CD4-positive, alpha-beta T cell treated with Interferon gamma for 1 hour (primary cell): ENCODE data around the gene CPA2.
"Not testable (repeated sequence)": the region's sequence is repeated elsewhere in the genome, so short reads cannot be mapped to it uniquely, and the experiment has no call there.

Experiments
- DNase-seq: peaks from one replicate; pipeline ENCODE4 v3.0.0-alpha.2; 2020

Gene CPA2

DNA sequence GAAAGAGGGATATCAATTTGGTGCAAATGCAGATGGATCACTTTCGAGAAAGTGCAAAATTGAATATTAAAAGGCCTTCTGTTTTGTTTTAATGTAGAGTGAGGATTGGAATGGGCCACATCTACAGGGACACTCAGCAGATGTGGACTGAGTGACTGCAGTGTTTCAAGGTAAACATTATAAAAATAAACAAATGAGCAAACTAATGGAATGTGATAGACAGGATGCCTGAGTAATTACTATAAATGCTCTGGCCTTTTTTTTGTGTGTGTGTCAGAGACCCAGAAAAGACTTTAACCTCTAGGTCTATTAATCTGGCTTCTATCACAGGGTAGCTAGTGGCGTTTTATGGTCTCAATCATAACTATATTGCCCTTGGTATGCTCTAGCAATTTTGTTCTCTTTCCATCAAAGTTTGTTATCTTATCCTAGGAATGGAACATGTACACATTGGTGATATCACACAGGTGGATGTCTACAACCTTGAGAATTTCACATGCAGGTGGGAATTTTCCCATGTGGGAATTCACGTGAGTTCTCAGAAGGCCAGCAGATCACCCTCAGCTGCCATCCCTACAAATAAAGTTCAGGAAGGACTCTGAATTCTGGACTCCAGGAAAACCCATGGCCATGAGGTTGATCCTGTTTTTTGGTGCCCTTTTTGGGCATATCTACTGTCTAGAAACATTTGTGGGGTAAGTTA, at the start of gene CPA2:
CPA2 (plus strand) TSS at position 606 of the 703 bp plus-strand sequence; CDS start at position 625, 19 bp downstream.
- DNase-seq, result no peak

DNA sequence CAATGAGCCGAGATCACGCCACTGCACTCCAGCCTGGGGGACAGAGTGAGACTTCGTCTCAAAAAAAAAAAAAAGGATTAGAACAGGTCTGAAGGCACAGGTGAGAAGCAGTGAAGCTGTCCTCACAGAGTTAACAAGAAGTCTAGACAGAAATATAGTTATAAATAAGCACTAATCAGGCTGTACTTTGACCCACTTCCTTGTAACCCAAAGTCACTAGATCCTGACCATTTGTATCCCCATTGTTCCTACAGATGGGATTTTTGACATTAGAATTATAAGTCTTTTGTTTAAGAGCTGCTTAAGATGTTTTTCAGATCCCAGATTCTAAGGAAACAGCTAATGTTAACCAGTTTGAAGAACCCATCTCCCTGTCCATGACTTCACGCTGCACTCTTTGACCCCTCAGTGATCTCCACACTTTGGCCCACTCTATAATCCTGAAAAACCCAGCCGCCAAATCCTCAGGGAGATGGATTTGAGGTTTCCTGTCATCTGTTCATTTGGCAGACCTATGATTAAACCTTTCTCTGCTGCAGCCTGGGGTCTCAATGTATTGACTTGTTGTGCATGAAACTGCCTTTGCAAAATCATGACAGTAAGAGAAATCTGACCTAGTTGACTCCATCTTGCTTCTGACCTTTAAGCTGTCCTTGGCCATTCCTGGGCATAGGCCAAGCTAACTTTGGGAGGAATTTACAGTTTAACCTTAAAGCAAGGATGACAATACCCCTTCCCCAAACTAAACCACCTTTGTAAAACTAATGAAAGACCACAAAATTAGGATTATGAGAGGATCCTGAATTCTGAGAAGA, 47.6 kb upstream of the CPA2 start:
- DNase-seq, result no peak

DNA sequence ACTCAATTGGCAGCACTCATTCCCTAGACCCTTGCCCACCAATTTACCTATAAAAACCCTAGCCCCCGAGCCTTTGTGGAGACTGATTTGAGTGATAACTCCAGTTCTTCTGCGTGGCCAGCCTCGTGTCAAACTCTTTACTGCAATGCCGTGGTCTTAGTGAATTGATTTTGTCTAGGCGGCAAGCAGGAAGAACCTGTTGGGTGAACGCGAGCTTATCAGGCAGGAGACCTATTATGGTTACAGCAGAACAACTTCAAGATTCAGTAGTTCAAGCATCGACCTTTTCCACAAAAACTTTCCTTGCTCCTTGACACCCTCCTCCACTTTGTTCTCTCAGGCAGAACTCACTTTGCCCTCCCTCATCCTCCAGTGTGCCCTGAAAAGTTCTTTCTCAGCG, 46.8 kb upstream of the CPA2 start:
- no peak for DNase-seq

DNA sequence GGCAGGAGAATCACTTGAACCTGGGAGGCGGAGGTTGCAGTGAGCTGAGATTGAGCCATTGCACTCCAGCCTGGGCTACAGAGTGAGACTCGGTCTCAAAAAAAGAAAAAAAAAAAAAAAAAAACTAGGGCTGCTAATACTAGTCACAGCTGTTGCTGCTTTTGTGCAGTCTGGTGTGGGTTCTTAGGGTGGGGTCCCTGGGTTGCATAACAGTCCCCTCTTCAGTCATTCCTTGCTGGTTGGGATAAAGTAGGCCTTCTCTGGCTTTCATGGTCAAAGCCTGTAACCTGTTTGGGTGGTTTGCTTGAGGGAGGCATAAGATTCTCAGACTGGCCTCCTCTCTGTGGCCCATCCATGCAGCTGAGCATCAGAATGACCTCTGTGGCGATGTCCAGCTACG, 44.9 kb upstream of the CPA2 start:
- no peak for DNase-seq

DNA sequence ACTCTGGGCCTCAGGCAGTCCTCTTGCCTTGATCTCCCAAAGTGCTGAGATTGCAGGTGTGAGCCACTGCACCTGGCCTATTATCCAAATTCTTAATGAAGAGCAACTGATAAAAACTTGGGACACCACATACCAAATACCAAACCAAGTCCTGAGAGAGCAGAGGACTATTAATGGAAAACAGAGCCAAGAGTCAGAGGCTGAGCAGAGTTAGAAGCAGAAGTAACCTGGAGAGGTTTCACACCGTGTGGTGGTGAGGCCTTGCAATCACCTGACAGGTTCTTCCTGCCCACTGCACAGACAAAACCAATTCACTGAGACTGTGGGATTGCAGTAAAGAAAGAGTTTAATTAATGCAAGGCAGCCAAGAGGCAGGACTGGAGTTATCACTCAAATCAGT, 43.0 kb upstream of the CPA2 start:
- no peak for DNase-seq

DNA sequence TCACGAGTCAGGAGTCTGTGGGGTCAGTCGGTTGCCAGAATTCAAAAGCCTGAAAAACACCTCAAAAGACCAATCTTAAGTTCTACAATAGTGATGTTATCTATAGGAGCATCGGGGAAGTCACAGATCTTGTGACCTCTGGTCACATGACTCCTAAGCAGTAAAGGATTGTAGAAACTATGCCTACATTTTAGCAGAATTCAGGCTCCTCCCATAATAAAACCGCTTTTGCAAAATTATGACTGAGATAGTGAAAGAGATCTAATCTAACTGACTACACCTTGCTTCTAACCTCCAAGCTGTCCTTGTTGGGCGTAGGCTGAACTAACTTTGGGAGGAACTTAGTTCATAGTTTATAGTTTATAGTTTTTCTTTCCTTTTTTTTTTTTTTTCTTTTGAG, 42.5 kb upstream of the CPA2 start:
- DNase-seq, result no peak

DNA sequence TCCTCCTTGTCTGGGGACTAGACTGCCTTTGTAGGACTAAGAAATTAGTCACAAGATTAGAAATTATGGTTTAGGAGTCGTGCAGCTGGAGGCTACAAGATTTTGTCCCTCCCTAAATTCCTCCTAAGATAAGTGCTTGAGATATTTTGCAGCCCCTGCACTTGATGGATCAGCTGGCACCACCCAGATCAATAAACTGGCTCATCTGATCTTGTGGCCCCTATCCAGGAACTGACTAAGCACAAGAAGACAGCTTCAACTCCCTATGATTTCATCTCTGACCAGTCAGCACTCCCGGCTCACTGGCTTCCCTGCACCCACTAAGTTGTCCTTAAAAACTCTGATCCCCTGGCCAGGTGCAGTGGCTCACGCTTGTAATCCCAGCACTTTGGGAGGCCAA, 41.7 kb upstream of the CPA2 start:
- DNase-seq, result not testable (repeated sequence)

DNA sequence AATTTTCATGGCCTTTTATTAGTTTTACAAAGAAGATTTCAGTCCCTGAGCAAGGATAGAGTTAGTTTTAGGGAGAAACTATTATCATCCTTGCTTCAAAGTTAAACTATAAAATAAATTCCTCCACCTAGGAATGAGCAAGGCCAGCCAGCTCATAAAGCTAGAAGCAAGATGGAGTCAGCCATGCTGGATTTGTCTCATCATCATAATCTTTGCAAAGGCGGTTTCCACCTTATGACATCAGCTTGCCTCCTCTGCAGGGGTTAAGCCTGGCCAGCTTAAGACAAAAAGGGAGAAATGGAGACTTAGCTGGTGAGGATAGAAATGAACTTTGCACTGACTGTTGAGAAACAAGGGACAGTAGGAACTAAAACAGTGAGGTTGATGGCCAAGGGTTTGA, 40.3 kb upstream of the CPA2 start:
- DNase-seq, result no peak

DNA sequence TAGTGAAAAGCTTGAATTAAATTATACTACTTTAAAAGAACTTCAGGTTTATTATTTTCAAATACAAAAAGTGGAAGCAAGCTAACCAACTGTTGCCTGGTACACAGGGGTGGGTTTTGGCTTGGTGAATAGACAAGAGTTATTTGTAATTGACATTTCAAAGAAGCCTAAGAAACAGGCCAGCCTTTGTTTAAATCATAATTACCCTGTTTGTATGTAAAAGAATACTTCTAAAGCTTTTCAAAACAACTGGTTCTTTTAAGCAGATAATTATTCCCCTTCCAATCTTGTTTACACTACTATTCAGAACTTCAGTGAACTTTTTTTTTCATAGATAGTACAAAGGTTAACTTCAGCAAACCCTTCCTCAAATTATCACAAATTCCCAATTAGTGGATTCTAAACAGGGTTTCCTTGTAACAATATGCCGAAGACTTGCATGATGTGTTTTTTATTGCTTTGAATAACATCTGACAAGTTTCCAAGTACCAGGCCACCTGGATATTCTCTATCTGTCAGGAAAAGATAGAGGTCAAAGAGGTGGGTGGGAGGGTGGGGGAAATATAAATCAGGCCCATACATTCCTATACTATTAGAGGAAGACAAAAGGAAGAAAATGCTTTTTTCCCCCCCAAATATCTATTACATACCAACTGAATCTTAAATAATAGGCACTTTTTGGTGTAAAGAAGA, 38.6 kb upstream of the CPA2 start:
- no peak for DNase-seq

DNA sequence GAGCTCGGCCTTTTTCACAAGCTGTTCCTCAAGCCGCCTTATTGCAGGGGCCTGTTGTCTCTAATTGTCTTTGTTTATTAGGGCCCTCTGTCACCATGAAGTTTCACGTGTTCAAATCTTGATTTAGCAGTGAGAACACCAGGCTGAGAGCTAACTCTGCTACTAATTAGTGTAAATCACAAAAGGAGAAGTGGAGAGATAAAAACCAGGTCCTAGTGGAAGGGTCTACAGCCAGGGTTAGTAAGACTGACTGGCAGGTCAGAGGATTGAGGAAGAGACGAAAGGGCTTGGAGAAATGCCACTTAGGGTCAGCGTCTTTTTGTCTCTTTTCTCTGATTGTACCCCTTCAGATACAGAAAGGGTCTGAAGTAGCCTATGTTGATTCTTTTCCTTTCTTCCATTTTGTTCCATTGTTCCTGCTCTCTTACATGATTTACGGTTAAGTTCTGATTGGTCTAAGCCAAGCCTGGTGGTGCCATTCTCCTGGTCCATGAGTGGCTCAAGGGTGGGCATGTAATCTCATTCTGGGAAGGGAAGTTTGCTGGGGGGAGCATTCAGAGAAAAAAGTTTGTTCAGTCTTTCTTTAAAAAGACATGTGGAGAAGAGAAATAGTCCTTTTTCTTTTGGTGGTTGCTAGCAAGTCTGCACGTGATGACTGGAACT, 37.7 kb upstream of the CPA2 start:
- no peak for DNase-seq

DNA sequence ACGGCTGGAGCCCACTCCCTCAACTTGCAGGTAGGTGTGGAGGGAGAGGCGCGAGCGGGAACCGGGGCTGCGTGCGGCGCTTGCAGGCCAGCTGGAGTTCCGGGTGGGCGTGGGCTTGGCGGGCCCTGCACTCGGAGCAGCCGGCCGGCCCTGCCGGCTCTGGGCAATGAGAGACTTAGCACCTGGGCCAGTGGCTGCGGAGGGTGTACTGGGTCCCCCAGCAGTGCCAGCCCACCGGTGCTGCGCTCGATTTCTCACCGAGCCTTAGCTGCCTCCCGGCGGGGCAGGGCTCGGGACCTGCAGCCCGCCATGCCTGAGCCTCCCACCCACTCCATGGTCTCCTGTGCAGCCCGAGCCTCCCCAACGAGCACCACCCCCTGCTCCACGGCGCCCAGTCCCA, 36.7 kb upstream of the CPA2 start:
- not testable (repeated sequence) for DNase-seq

DNA sequence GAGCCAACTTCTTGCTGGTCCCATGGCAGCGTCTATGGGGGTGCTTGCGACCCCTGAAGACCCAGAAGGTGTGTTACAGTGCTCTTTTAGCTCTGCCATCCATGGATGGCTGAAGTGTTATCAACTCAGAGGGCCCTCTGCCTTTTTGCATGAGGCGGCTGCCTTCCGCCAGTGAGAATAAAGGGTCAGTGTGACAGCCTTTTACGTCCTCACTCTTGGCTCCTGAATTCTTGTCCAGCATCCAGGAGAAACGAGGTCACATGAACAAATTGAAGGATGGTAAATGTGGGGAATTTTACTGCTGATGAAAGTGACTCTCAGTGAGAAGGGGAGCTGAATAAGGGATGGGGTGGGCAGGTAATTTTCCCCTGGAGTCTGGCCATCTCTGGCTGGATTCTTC, 34.9 kb upstream of the CPA2 start:
- no peak for DNase-seq

DNA sequence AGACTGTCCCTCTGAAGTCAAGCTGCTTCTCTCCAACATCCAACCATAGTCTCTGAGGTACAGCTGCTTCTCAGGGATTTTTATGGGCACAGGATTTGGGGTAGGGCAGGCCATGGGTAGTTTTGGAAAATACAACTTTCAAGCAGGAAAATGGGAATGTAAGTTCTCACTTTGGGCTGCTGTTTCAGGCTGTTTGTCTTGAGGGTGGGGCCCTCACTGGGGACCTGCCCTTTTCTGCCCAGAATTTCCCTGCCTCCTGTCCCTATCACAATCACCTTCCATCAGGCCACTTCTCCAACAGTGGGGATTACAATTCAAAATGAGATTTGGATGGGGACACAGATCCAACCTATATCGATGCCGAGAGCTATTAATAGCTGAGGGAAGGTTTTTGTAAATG, 34.5 kb upstream of the CPA2 start:
- DNase-seq, result no peak

DNA sequence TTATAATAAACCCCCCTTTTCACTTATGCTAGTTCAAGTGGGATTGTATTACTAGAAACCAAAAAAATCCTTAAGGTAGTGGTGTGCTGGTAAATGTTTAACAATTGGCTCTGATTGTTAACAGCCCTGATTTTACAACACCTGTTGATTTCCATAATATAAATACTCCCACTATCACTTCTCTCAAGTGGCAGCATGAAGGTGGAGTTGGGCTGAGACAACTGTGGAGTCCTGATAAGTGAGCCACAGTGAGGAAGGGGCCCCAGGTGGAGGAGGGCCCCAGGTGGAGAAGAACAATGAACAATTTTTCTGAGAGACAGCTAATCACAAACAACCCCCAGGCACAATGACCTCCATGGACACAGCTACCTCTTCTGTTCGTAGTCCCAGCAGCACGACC, 32.6 kb upstream of the CPA2 start:
- no peak for DNase-seq

DNA sequence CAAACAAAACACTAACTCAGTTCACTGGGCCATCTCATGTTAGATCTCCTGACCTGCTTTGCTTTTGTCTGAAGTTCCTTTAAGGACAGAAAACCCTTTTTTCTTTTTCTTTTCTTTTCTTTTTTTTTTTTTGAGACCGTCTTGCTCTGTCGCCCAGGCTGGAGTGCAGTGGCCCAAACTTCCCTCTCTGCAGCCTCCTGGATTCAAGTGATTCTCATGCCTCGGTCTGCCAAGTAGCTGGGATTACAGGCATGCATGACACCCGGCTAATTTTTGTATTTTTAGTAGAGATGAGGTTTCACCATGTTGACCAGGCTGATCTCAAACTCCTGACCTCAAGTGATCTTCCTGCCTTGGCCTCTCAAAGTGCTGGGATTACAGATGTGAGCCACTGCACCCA, 30.3 kb upstream of the CPA2 start:
- not testable (repeated sequence) for DNase-seq

DNA sequence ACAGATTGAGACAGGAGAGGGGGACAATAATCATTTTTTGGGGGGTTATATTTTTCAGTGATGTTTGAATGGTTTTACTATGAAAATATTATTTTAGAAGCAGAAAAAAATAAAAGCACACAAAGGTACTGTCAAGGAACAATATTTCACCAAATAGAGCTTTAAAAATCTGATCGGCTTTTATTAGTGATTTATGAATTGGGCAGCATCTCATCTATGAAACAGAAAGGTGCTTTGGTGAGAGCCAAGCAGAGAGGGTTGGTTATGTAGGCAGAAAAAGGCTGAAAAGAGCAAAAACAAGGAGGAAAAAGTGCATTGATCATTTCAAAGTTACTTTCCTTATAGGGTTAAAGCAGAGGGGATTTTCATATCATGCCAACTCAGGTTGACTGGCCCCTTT, 26.4 kb upstream of the CPA2 start:
- no peak for DNase-seq

DNA sequence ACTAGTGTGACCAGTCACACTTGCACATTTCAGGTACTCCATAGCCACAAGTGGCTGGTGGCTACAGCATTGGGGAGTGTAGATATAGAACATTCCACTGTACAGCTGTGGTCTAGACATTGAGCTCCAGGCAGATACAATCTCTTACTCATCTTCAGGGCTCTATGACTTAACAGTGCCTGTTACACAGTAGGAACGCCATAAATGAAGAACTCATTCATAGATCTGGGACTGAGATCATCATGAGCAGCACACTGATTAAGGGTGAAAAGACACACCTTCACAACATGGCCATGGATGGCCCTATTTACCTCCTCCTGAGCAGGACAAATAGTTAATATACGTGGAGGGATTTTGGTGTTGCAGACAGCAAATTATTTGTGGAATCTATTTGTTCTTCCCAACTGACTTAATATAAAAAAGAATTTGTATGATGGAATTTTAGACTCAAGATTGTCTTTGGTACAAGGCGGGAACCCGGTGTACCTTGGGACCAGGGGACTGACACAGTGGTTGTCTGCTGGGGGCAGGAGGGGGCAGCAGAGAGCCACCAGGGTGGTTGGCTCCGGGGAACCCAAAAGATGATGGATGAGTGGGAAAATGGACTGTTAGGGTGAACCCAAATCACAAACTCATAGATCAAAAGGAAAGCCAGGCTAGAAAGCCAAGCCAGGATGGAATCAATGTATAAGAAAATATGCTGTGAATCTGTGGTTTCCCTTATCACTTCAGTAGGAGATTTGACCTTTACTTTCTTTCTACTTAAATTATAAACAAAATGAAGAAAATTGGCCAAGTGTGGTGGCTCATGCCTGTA, 24.3 kb upstream of the CPA2 start:
- peak; percentile 34 for DNase-seq

DNA sequence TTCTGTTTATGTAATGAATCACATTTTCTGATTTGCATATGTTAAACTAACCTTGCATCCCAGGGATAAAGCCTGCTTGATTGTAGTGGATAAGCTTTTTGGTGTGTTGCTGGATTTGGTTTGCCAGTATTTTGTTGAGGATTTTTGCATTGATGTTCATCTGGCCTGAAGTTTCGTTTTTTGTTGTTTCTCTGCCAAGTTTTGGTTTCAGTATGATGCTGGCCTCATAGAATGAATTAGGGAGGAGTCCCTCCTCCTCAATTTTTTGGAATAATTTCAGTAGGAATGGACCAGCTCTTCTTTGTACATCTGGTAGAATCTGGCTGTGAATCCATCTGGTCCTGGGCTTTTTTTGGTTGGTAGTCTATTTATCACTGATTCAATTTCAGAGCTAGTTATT, 23.2 kb upstream of the CPA2 start:
- DNase-seq, result not testable (repeated sequence)

DNA sequence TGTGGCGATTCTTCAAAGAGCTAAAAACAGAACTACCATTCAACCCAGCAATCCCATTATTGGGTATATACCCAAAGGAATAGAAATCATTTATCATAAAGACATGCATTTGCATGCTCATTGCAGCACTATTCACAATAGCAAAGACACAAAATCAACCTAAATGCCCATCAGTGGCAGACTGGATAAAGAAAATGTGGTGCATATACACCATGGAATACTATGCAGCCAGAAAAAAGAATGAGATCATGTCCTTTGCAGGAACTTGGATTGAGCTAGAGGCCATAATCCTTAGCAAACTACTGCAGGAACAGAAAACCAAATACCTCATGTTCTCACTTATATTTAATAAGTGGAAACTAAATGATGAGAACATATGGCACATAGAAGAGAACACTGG, 20.2 kb upstream of the CPA2 start:
- DNase-seq, result not testable (repeated sequence)

DNA sequence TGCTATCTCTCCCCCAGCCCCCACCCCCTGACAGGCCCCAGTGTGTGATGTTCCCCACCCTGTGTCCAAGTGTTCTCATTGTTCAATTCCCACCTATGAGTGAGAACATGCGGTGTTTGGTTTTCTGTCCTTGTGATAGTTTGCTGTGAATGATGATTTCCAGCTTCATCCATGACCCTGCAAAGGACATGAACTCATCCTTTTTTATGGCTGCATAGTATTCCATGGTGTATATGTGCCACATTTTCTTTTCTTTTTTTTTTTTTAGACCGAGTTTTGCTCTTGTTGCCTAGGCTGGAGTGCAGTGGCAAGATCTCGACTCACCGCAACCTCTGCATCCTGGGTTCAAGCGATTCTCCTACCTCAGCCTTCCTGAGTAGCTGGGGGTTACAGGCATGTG, 17.8 kb upstream of the CPA2 start:
- not testable (repeated sequence) for DNase-seq

DNA sequence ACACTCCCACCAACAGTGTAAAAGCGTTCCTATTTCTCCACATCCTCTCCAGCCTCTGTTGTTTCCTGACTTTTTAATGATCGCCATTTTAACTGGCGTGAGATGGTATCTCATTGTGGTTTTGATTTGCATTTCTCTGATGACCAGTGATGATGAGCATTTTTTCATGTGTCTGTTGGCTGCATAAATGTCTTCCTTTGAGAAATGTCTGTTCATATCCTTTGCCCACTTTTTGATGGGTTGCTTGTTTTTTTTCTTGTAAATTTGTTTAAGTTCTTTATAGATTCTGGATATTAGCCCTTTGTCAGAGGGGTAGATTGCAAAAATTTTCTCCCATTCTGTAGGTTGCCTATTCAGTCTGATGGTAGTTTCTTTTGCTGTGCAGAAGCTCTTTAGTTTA, 17.0 kb upstream of the CPA2 start:
- not testable (repeated sequence) for DNase-seq

DNA sequence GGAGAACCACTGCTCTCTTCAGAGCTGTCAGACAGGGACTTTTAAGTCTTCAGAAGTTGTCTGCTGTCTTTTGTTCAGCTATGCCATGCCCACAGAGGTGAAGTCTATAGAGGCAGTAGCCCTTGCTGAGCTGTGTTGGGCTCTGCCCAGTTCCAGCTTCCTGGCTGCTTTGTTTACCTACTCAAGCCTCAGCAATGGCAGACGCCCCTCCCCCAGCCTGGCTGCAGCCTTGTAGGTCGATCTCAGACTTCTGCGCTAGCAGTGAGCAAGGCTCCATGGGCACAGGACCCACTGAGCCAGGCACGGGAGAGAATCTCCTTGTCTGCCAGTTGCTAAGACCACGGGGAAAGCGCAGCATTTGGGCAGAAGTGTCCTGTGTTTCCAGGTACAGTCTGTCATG, 12.1 kb upstream of the CPA2 start:
- DNase-seq, result no peak
